Measurements from ENCODE around the gene ITPR1. TPM values are rescaled to one million over a fixed set of nuclear protein-coding genes. Genes with fewer than 3 reads are reported as not detected.

The ITPR1 gene
- polyA plus RNA-seq, 1 of the 3 experiments (the other 2 are of a cell fraction) = 5.9 TPM

- Histone ChIP-seq H4K20me1 (ENCODE audit: insufficient read depth) (no peaks in the 10 kb centered on the region), H3K4me2 (no peak overlapping the region), H3K27me3 (ENCODE audit: insufficient read depth) (no peaks in the 10 kb centered on the region), H3K4me1 (ENCODE audit: control insufficient read depth in 1 of 2, insufficient read depth in 2 of 2, low read depth in 1 of 2, low read length in 1 of 2) (no peaks in the 10 kb centered on the region), H3K79me2 (ENCODE audit: insufficient read depth) (no peaks in the 10 kb centered on the region), H3K36me3 (replicated peaks in 1 of 2; ENCODE audit: control insufficient read depth in 1 of 2, insufficient read depth in 2 of 2, low read length in 1 of 2) (peaks cover 0 to 31% of the 10 kb centered on the region in 2 experiments), H2AFZ (ENCODE audit: low read depth) (no peak overlapping the region), H3K4me3 (ENCODE audit: low read depth in 2 of 2, low read length in 1 of 2) (no peak overlapping the region), H3K9me3 (no peaks in the 10 kb centered on the region), H3K9me2 (no peaks in the 10 kb centered on the region), H3F3A (replicated peaks; ENCODE audit: insufficient read depth) (no peaks in the 10 kb centered on the region), H3K27ac (ENCODE audit: low read depth in 2 of 2, low read length in 1 of 2) (no peak overlapping the region), H3K9ac (no peak overlapping the region)
- ChIA-PET POLR2A (no interaction called here), CTCF (interaction anchor here (0.9 to 2.1 kb wide), 2 partner anchors 39 to 308 kb away, joined by 3 to 9 read pairs; no protein-coding TSS in a partner anchor)
- 91% methylated on average over 10 of the region's 11 CpGs for WGBS (ENCODE audit: low lambda C conversion rate)
- DNase-seq = no peak
- no peak for TF ChIP-seq NRF1 (IDR thresholded peaks at IDR 0.05; ENCODE audit: low read depth, low read length)
- no peak for TF ChIP-seq USF1 (IDR thresholded peaks at IDR 0.05; ENCODE audit: borderline replicate concordance, low read depth)
- TF ChIP-seq SIN3A (IDR thresholded peaks at IDR 0.05; ENCODE audit: borderline replicate concordance, low read depth, low read length) = no peak
- no peak for TF ChIP-seq FOXM1 (IDR thresholded peaks at IDR 0.05; ENCODE audit: low read depth)
- TF ChIP-seq, protein P1, sequence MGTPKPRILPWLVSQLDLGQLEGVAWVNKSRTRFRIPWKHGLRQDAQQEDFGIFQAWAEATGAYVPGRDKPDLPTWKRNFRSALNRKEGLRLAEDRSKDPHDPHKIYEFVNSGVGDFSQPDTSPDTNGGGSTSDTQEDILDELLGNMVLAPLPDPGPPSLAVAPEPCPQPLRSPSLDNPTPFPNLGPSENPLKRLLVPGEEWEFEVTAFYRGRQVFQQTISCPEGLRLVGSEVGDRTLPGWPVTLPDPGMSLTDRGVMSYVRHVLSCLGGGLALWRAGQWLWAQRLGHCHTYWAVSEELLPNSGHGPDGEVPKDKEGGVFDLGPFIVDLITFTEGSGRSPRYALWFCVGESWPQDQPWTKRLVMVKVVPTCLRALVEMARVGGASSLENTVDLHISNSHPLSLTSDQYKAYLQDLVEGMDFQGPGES (IDR thresholded peaks at IDR 0.05; ENCODE audit: low read depth, low read length) = no peak
- no peak for TF ChIP-seq TCF12 (IDR thresholded peaks at IDR 0.05)
- no peak for TF ChIP-seq FOXJ3 (CRISPR knock-in tag; IDR thresholded peaks at IDR 0.05)
- no peak for TF ChIP-seq POLR2AphosphoS5 (IDR thresholded peaks at IDR 0.05; ENCODE audit: low read depth, low read length)
- TF ChIP-seq CHD2 (IDR thresholded peaks at IDR 0.05; ENCODE audit: low read length, partially characterized antibody) = no peak
- TF ChIP-seq RAD21 (IDR thresholded peaks at IDR 0.05; ENCODE audit: low read length) = no peak
- TF ChIP-seq, protein P2, sequence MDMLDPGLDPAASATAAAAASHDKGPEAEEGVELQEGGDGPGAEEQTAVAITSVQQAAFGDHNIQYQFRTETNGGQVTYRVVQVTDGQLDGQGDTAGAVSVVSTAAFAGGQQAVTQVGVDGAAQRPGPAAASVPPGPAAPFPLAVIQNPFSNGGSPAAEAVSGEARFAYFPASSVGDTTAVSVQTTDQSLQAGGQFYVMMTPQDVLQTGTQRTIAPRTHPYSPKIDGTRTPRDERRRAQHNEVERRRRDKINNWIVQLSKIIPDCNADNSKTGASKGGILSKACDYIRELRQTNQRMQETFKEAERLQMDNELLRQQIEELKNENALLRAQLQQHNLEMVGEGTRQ (IDR thresholded peaks at IDR 0.05; ENCODE audit: borderline replicate concordance, low read depth, low read length) = no peak
- no peak for TF ChIP-seq JUND (IDR thresholded peaks at IDR 0.05)
These were observed 179.7 kb downstream of the ITPR1 start for GRCh38 chr3:4672725-4673275.

DNA sequence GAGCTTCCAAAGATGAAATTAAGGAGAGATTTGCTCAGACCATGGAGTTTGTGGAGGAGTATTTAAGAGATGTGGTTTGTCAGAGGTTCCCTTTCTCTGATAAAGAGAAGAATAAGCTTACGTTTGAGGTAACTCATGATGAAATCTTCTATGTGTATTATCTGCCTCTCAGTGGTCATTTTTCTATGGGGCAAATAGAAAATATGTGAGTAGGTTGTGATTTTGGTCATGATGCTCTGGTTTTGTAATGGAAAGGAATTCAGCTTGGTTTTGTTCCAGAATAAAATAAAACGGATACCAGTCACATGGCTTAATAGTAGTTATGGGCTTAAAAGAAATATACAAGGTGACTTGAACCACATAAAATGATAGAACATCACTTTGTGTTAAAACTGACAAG lies 181.1 kb downstream of the ITPR1 start:
- DNase-seq = no peak
- H3K4me1 ChIP-seq (ENCODE audit: control insufficient read depth in 1 of 2, insufficient read depth in 2 of 2, low read depth in 1 of 2, low read length in 1 of 2) = no peaks in the 10 kb centered on the region
- no peaks in the 10 kb centered on the region for H4K20me1 ChIP-seq (ENCODE audit: insufficient read depth)
- H3K9me3 ChIP-seq = no peaks in the 10 kb centered on the region
- no peaks in the 10 kb centered on the region for H3K27me3 ChIP-seq (ENCODE audit: insufficient read depth)
- 61% methylated on average over 2 of the region's 2 CpGs for WGBS (ENCODE audit: low lambda C conversion rate)
- no peaks in the 10 kb centered on the region for H3F3A ChIP-seq (replicated peaks; ENCODE audit: insufficient read depth)
- H3K9me2 ChIP-seq = no peaks in the 10 kb centered on the region
- ChIA-PET POLR2A (no interaction called here), CTCF (interaction anchor here (0.7 to 2.1 kb wide), 5 partner anchors 18 to 352 kb away, joined by 3 to 9 read pairs (median 3); no protein-coding TSS in a partner anchor)
- H3K4me2 ChIP-seq = no peak overlapping the region
- H3K4me3 ChIP-seq (ENCODE audit: low read depth in 2 of 2, low read length in 1 of 2) = no peak overlapping the region
- no peak overlapping the region for H3K9ac ChIP-seq
- no peak overlapping the region for H3K27ac ChIP-seq (ENCODE audit: low read depth in 2 of 2, low read length in 1 of 2)
- H2AFZ ChIP-seq (ENCODE audit: low read depth) = no peak overlapping the region
- no peaks in the 10 kb centered on the region for H3K79me2 ChIP-seq (ENCODE audit: insufficient read depth)
- peaks cover 0 to 25% of the 10 kb centered on the region in 2 experiments for H3K36me3 ChIP-seq (replicated peaks in 1 of 2; ENCODE audit: control insufficient read depth in 1 of 2, insufficient read depth in 2 of 2, low read length in 1 of 2)
- no peak for TF ChIP-seq MXI1 (IDR thresholded peaks at IDR 0.05; ENCODE audit: low read depth, low read length)
- TF ChIP-seq EP300 (IDR thresholded peaks at IDR 0.05; ENCODE audit: borderline replicate concordance in 1 of 2, low read depth in 1 of 2, low read length in 1 of 2) = no peak
- TF ChIP-seq, protein P2 (IDR thresholded peaks at IDR 0.05; ENCODE audit: borderline replicate concordance, low read depth, low read length) = no peak
- TF ChIP-seq CTCF (IDR thresholded peaks at IDR 0.05) = no peak
- no peak for TF ChIP-seq FOXJ3 (CRISPR knock-in tag; IDR thresholded peaks at IDR 0.05)
- TF ChIP-seq REST (IDR thresholded peaks at IDR 0.05; ENCODE audit: low read depth, low read length) = no peak
- TF ChIP-seq EZH2phosphoT487 (IDR thresholded peaks at IDR 0.05; ENCODE audit: borderline replicate concordance, low read depth) = no peak
- no peak for TF ChIP-seq TEAD4 (IDR thresholded peaks at IDR 0.05; ENCODE audit: borderline replicate concordance, insufficient read depth)

Data from SK-N-SH (cell line).